Body of pancreas (tissue), 4 donors: Measurements from ENCODE around the gene SAMD14.

Experiments used
- POLR2A ChIP-seq, 3 donors: fragments of 450-650 bp; IDR thresholded peaks; one replicate each; pipeline ENCODE4 v1.6.1; 2016; ENCODE audit warnings: antibody characterized with exemption in 3 of 3, mild to moderate bottlenecking in 2 of 3
- TF ChIP-seq, protein P1 (sequence below), 7 experiments: fragments of 450-650 bp in 4 of 7; fragments of 200-600 bp in 3 of 7; sonication (generic) in 3 of 7; IDR thresholded peaks; one replicate each; pipeline ENCODE4 v1.5.1; 2016 to 2019; ENCODE audit warnings: antibody characterized with exemption in 7 of 7

DNA sequence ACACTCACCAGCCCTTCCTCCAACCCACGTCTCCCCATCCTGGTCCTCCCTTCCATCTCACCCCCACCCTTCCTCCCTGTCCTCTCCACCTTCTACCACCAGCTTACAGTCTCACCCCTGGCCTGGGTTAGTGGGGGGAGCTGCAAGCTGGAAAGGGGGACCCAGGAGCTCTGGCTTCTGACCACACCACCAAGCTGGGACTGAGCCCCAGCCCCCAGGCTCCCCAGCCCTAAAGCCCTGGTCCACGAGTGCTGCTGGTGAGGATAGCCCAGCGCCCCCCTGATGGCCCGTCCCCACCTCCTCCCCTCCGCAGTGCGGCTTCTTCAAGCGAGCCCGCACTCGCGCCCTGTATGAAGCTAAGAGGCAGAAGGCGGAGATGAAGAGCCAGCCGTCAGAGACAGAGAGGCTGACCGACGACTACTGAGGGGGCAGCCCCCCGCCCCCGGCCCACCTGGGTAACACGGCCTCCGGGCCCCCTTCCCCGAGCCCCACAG is 42.0 kb downstream of the SAMD14 start:
- TF ChIP-seq, protein P1, sequence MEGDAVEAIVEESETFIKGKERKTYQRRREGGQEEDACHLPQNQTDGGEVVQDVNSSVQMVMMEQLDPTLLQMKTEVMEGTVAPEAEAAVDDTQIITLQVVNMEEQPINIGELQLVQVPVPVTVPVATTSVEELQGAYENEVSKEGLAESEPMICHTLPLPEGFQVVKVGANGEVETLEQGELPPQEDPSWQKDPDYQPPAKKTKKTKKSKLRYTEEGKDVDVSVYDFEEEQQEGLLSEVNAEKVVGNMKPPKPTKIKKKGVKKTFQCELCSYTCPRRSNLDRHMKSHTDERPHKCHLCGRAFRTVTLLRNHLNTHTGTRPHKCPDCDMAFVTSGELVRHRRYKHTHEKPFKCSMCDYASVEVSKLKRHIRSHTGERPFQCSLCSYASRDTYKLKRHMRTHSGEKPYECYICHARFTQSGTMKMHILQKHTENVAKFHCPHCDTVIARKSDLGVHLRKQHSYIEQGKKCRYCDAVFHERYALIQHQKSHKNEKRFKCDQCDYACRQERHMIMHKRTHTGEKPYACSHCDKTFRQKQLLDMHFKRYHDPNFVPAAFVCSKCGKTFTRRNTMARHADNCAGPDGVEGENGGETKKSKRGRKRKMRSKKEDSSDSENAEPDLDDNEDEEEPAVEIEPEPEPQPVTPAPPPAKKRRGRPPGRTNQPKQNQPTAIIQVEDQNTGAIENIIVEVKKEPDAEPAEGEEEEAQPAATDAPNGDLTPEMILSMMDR (IDR thresholded peaks at IDR 0.05), result no peak
- TF ChIP-seq POLR2A (IDR thresholded peaks at IDR 0.05), result no peak
